Occipital lobe (tissue), 2 donors: ENCODE measurements around the gene R3HDM4. TPM values are rescaled to one million over a fixed set of nuclear protein-coding genes. Genes with fewer than 3 reads are reported as not detected.

Experiments
- small RNA-seq: library from RNA; depleted of rRNA; stranded (forward); fragments of <200 nt; gene quantifications from one replicate; pipeline ENCODE3, GENCODE V24; 2014
- total RNA-seq: library from RNA; depleted of rRNA; stranded (reverse); fragments of >200 nt; gene quantifications from one replicate; pipeline ENCODE4 v1.2.3, GENCODE V29; 2014

R3HDM4 gene
- total RNA-seq, 1 donor from 2014 or later = 31.4 TPM

Small RNA genes lying within 50 kb of the gene (small RNA-seq; reads per million reads assigned to genes)
- gene RNU6-9 = not detected

Other genes starting within 250 kb of the R3HDM4 start
- gene FSTL3, start 236.8 kb downstream of the R3HDM4 start, total RNA-seq = 3.3 TPM
- gene PRSS57, start 217.8 kb downstream of the R3HDM4 start, total RNA-seq = not detected
- 95.9 TPM for gene PALM, start 204.3 kb downstream of the R3HDM4 start, total RNA-seq
- gene MISP, start 162.1 kb downstream of the R3HDM4 start, total RNA-seq = not detected
- gene PTBP1, start 115.8 kb downstream of the R3HDM4 start, total RNA-seq = 33.5 TPM
- 99.5 TPM for gene PLPPR3, start 91.3 kb downstream of the R3HDM4 start, total RNA-seq
- 0.31 TPM for gene AZU1, start 85.4 kb downstream of the R3HDM4 start, total RNA-seq
- gene PRTN3, start 72.2 kb downstream of the R3HDM4 start, total RNA-seq = not detected
- gene ELANE, start 60.9 kb downstream of the R3HDM4 start, total RNA-seq = not detected
- 2.8 TPM for gene CFD, start 53.6 kb downstream of the R3HDM4 start, total RNA-seq
- 17.9 TPM for gene MED16, start 20.0 kb downstream of the R3HDM4 start, total RNA-seq
- not detected for gene RNU6-9, start 19.7 kb downstream of the R3HDM4 start, total RNA-seq
- not detected for gene KISS1R, start 4.1 kb upstream of the R3HDM4 start, total RNA-seq
- 8.0 TPM for gene ARID3A, start 12.8 kb upstream of the R3HDM4 start, total RNA-seq
- 44.1 TPM for gene WDR18, start 71.1 kb upstream of the R3HDM4 start, total RNA-seq
- not detected for gene GRIN3B, start 87.2 kb upstream of the R3HDM4 start, total RNA-seq
- gene TMEM259, start 107.9 kb upstream of the R3HDM4 start, total RNA-seq = 33.8 TPM
- not detected for gene RNU6-2, start 108.3 kb upstream of the R3HDM4 start, total RNA-seq
- gene CNN2, start 113.4 kb upstream of the R3HDM4 start, total RNA-seq = 9.5 TPM
- 0.78 TPM for gene ABCA7, start 126.9 kb upstream of the R3HDM4 start, total RNA-seq
- gene ARHGAP45, start 153.9 kb upstream of the R3HDM4 start, total RNA-seq = 1.7 TPM
- 31.8 TPM for gene POLR2E, start 182.2 kb upstream of the R3HDM4 start, total RNA-seq
- 83.8 TPM for gene GPX4, start 190.8 kb upstream of the R3HDM4 start, total RNA-seq